Omental fat pad (tissue), 4 donors: ENCODE results near the gene RPL21. TPM values are rescaled to one million over a fixed set of nuclear protein-coding genes. Genes with fewer than 3 reads are reported as not detected.
"Not testable (repeated sequence)": the region's sequence is repeated elsewhere in the genome, so short reads cannot be mapped to it uniquely, and the experiment has no call there.

Experiments
- ATAC-seq: fragments of 150-250 bp; one replicate; pipeline ENCODE4 v1.9.1; 2016; ENCODE audit warnings: mild to moderate bottlenecking, moderate library complexity; ENCODE audit not compliant: low FRiP score
- DNase-seq: peaks from one replicate; pipeline ENCODE4 v3.0.0-alpha.2; 2019; ENCODE audit warnings: low spot score
- total RNA-seq, 4 donors: library from RNA; depleted of rRNA; stranded (reverse); fragments of >200 nt; gene quantifications; one replicate each; pipeline ENCODE4 v1.1.0, GENCODE V29; 2016
- TF ChIP-seq, protein P1 (sequence below), 3 donors: fragments of 450-650 bp; IDR thresholded peaks; one replicate each; pipeline ENCODE4 v1.5.1; 2016 to 2017; ENCODE audit warnings: antibody characterized with exemption in 3 of 3, mild to moderate bottlenecking in 3 of 3, moderate library complexity in 2 of 3

Gene RPL21
- total RNA-seq, 4 donors from 2014 or later, result 701 to 1,078 (median 933) TPM

- TF ChIP-seq, protein P1, sequence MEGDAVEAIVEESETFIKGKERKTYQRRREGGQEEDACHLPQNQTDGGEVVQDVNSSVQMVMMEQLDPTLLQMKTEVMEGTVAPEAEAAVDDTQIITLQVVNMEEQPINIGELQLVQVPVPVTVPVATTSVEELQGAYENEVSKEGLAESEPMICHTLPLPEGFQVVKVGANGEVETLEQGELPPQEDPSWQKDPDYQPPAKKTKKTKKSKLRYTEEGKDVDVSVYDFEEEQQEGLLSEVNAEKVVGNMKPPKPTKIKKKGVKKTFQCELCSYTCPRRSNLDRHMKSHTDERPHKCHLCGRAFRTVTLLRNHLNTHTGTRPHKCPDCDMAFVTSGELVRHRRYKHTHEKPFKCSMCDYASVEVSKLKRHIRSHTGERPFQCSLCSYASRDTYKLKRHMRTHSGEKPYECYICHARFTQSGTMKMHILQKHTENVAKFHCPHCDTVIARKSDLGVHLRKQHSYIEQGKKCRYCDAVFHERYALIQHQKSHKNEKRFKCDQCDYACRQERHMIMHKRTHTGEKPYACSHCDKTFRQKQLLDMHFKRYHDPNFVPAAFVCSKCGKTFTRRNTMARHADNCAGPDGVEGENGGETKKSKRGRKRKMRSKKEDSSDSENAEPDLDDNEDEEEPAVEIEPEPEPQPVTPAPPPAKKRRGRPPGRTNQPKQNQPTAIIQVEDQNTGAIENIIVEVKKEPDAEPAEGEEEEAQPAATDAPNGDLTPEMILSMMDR (IDR thresholded peaks at IDR 0.05), result no peak
- DNase-seq, result no peak
- no peak for ATAC-seq
Measured at GRCh38 chr13:27288392-27288791, 37.0 kb downstream of the RPL21 start.

DNA sequence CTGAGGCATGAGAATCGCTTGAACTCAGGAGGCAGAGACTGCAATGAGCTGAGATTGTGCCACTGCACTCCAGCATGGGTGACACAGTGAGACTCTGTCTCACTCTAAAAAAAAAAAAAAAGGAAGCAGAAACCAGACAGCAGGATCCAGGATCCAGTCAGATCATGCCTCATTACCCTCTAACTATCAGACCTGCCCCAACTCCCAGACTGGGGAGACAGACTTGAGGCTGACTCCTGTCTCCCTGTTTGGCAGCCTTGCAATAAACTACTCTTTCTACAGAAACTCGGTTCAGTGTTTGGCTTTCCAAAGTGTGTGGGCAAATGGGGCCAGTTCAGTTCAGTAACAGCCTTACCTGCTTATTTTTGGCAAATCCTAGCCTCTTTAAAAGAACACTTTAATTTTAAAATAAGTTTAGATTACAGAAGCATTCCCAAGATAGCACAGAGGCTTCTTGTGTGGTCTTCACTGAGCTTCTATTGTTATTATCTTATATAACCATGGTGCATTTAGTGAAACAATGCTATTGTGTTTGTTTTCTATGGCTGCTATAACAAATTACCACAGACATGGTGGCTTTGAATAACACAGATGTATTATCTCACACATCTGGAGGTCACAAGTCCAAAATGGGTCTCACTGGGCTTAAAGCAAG, 37.8 kb downstream of the RPL21 start:
- TF ChIP-seq, protein P1 (IDR thresholded peaks at IDR 0.05), result no peak
- DNase-seq (no peak), ATAC-seq (no peak)

- ATAC-seq (no peak), DNase-seq (no peak)
- TF ChIP-seq, protein P1 (IDR thresholded peaks at IDR 0.05), result no peak
Measured at GRCh38 chr13:27290715-27291114, 39.4 kb downstream of the RPL21 start.

DNA sequence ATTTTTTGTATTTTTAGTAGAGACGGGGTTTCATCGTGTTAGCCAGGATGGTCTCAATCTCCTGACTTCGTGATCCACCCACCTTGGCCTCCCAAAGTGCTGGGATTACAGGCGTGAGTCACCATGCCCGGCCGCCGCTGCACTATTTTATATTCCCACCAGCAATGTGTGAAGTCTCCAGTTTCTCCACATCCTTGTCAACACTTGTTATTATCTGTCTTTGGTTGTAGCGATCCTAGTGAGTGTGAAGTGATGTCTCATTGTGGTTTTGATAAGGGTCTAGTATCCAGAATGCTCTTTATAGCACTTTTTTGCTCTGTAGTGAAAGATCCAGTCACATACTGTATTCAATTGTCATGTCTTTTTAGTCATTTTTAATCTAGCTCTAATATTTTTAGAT, 40.6 kb downstream of the RPL21 start:
- not testable (repeated sequence) for ATAC-seq

DNA sequence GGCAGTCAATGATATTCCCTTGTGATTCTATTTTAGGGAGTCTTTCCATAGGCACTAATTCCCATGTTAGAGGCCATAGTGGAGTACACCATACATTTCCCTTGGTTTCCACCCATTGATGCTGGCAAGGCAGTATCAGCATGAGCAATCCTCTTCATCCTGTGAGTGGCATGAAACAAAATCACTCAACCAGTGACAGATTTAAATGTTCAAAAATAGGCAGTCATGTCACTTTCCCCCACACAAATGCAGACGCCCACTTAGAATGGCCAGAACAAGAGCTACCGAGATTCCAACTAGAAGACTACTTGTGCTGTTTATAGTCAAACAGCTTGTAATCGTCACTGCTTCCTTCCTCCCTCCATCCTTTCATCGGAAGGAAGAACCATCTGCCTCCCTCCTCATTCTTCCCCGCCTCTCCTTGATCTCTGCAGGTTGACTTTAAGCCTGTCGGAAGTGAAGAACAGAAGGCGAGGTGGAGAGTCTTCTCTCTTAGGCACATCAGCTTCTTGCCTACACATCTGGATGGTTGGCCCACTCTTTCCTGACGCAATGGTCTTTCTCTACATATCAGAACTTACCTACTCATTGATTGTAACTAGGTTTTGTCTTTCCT, 41.8 kb downstream of the RPL21 start:
- DNase-seq, result no peak
- ATAC-seq, result no peak
- TF ChIP-seq, protein P1 (IDR thresholded peaks at IDR 0.05), result no peak

More for the DNA sequence above, 40.6 kb downstream of the RPL21 start:
- not testable (repeated sequence) for DNase-seq

- DNase-seq (no peak), ATAC-seq (no peak)
- TF ChIP-seq, protein P1 (IDR thresholded peaks at IDR 0.05), result no peak
Measured at GRCh38 chr13:27293873-27294515, 42.6 kb downstream of the RPL21 start.

DNA sequence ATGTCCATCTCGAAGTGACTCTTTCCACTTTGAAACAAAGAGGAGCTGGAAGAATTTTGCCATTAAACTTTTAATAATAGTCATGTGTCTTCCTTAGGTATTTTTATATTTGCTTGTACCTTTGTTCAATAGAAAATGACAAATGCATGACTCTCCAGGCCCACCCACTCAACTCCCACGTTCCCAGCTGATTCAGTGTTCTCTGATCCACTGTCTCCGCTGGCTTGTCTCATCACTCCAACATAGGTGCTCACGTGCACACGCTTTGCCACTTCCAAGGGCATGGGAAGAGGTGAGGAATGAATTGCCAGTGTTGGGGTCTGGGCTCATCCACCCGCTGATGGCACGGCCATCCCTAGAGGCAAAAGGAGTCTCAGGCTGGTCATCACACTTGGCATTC, 43.7 kb downstream of the RPL21 start:
- DNase-seq, result no peak
- TF ChIP-seq, protein P1 (IDR thresholded peaks at IDR 0.05), result no peak
- ATAC-seq, result no peak
